Inflammatory macrophage treated with lipopolysaccharide for 4 hours (primary cell): ENCODE results near the gene FAAP100.

Source experiments
- DNase-seq: peaks from one replicate; pipeline ENCODE4 v3.0.0-alpha.2; 2020

FAAP100 gene

DNA sequence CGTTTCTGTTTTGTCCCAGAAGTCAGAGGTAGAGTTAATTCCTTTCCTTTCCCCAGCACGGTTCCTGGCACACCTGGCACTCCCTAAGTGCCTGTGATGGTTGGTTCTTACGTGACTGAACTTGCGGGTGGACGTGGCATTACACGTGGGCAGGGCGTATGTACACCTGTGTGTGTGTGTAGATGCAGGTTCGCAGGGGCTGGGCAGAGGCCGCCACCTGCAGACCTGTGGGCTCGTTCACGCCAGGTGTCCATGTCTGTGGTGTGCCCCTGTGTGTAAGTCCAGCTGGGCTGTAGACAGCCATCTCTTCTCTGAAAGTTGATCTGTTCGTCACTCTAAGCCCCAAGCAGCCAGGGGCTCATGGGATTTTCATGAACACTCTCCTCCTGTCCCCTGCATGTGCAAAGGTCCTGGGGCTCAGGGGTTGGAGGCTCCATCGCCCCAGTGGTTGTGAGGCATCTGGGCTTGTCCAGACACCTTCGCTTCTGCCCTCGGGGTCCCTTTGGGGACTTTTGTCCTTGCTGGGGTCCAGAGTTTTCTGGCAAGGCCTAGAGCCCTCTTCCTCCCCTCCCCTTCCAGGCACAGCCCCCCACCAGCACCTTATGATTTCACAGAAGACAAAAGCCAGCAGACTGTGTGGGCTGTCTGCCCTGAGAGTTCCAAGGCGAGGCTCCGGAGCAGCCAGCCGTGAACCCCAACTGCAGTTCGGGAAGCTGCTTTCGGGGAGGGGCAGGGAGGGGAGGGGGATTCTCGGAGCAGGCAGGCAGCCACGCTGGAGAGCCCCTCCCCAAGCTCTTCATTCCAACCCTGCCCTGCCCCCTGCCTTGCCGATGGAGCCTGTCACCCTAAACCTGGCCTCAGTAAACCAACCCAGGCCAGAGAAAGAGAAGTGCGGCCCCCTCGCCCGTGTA is 29.4 kb downstream of the FAAP100 start:
- no peak for DNase-seq

DNA sequence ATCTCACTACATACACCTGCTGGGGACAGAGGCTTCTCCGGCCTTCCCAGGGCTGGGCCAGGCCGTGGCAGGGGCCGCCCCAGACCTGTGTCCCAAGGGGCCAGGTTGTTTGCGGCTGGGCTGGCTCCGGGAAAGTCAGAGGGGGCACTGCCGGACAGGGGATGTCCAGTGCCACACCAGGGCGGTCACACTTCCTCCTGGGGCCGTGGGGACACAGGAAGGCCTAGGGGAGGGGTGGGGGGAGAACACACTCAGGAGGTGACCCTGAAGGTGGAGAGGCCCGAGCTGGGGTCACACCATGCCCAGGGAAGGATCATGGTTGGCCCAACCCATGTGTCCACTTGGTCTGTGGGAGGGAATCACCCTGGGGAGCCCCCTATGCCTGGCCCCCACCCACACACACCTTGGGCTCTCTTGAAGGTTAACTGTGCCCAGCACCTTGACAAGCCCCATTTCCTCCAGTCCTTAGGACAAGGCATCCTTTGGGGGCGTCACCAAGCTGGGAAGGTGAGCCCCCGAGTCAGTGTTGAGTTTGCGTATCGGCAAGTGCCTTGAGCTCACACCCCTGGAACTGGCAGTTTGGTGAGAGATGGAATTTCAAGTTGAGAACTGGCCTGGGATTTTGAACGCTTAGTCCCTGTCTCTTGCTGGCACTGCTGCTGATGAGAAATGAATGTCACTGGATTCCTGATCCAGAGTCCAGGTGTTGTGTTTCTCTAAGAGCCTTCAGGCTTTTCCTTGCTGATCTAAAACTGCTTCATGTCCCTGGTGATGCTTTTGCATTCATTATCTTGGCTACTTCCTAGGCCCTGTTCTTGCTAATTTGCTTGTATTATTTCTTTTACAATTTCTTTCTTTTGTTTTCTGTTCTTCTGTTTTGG is 31.9 kb downstream of the FAAP100 start:
- no peak for DNase-seq

DNA sequence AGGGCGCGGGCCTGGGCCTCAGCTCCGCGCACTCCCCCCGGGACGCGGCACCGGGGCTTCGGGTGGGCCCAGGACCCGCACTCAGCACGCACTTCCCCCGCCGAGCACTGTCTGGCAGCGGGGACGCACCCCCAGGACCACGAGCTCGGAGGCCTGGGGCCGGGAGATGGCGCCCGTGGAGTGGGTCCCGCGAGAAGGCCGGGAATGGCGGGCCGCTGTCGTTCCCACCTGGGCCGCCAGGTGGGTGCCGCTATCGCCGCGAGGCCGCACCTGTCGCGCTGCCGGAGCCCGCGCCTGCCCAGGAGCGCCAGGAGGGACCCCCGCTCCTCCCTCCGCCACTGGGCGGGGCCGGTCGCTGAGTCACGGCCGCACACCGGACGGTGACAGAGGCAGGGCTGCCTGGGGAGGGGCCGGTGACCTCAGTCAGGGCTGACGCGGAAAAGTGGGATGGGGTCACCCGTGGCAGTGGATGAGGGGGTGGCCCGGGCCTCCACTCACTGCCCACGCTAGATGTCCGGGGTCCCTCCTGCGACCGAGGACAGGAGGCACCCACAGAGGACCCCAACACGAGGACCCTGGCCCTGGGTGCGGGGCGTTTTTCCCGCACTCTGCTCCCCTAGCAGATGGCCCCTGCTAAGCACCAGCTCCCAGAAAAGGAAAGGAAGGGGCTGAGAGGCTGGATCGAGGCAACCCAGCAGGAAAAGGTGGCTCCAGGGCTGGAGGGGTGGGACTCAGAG is 32.7 kb downstream of the FAAP100 start:
- peak; percentile 31 for DNase-seq

DNA sequence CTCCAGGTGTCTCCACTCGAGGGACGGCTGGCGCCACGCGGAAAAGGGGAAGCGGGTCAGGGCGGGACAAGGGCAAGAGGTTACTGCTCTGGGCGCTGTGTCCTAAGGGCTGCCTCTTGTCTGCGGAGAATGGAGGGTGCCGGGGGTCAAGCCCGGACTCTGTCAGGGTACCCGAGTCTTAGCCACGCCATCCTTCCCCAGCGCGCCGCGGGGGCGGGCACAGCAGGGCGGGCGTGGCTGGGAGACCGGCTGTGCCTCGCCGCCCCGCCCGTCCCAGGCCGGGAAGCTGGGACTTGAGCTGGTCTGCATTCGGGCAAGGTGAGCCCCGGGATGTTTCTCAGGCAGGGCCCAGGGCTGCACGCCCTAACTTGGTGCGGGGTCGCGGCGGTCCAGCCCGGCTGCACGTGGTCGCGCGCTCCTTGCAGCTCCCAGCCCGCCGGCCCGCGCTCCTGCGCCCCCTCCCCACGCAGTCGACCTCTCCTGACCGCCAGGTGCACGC is 33.3 kb downstream of the FAAP100 start:
- peak; percentile 29 for DNase-seq

DNA sequence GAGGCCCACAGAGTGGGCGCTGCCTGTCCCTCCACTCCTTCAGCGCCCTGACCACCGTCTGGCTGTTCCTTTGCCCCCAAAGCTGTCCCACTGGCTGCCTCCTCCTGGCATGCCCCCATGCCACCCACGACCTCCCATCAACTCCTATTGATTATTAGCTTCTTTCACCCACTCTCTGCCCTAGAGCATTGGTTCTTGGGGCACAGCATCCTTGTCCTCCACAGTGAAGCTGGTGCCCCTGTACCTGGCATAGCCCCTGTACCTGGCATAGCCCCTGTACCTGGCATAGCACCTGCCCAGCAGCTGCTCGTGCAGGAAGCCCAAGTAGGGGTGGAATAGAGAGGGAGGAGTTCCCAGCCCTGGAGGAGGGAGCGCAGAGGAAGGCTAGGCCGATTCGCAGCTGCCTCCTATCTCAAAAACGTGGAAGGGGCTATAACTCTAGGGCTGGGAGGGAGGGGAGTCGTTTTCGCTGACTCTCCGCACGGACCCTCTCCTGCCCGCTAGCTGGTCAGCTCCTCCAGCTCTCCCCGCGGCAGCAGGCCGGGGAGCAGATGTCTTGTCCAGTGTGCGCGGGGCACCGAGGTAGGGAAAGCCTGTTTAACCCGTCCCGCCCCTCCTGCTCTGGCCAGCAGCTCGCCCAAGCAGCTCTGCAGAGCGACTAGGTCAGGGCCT is 33.9 kb downstream of the FAAP100 start:
- no peak for DNase-seq

DNA sequence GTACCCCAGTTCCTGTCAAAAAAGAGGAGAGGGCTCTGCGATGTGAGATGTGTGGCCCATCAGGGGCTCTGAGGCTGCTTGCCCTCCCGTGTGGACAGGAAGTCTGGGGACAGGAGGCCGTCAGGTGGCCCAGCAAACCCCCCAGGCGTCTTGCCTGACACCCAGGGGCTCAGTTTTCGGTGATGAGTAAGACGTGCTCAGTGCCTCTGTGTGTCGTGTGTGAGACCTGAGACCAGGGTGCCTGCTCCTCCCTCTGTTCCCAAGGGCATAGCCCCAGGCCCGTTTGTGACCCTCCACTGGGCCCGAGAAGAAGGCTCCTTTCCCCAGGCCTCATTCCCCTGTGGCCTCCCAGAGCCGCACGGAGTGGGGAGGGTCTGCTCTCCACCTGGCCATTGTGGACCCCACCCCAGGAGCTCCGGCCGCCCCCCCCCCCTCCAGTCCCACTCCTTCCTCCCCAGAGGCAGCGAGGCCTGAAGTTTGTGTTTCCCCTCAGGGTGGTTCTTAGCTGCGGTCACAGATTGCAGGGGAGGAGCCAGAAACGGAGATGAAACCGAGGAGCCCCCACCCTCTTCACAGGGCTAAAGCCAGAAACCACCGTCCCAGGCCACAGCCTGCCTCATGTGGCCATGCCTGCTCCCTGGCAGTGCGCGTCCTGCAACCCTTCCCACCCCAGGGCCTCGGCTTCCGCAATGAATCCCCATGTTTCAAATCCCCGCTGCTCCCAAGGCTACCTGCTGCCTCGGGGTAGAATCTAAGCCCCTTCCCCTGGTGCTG is 34.6 kb downstream of the FAAP100 start:
- no peak for DNase-seq

DNA sequence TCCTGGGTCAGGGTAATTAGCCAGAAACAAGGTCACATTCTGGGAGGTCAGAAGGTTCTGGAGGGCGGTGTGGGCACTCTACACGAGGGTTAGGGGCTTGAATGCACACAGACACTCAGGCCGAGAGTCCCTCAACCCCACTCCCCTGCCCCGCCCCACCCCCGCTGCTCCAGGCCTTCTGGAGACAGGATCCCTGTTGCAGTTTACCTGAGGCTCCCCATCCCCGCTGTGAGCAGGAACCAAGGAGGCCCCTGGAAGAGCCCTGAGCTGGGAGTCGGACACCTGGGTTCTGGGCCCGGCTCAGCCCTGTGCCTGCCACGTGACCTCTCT is 35.2 kb downstream of the FAAP100 start:
- no peak for DNase-seq

DNA sequence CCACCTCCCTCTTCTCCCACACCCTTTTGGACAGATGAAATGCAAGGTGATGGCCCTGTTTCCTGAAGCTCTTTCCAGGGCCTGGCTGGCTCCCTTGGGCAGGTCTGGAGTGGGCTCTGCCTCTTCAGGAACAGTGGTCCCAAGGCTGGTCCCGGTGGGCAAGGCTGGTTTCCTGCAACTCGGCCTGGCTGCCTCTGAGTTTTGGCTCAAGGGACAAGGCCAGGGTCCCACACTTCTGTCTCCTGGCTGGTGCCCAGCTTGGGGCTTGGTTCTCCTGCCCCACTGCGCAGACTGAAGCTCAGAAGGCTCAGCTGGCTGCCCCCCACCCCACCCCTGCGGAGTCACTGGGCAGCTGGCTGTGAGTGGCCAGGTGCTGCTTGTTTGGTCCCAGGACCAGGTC is 35.7 kb downstream of the FAAP100 start:
- DNase-seq, result no peak

DNA sequence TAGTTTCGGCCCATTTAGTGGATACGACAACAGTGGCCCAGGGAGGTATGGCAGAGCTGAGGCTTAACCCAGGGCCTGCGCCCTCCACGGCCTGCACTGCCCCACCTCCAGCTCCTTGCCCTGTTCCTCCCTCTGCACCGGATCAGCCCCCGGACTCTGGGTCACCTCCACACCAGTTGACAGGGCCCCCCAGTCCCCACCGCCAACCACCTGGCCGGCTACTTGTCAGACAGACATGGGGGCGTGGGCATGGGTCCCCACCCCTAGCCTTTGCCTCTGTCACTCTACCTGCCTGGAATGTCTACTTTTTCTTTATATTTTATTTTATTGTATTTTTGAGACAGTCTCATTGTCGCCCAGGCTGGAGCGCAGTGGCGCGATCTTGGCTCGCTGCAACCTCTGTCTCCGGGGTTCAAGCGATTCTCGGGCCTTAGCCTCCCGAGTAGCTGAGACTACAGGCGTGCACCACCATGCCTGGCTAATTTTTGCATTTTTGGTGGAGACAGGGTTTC is 36.6 kb downstream of the FAAP100 start:
- DNase-seq, result no peak

DNA sequence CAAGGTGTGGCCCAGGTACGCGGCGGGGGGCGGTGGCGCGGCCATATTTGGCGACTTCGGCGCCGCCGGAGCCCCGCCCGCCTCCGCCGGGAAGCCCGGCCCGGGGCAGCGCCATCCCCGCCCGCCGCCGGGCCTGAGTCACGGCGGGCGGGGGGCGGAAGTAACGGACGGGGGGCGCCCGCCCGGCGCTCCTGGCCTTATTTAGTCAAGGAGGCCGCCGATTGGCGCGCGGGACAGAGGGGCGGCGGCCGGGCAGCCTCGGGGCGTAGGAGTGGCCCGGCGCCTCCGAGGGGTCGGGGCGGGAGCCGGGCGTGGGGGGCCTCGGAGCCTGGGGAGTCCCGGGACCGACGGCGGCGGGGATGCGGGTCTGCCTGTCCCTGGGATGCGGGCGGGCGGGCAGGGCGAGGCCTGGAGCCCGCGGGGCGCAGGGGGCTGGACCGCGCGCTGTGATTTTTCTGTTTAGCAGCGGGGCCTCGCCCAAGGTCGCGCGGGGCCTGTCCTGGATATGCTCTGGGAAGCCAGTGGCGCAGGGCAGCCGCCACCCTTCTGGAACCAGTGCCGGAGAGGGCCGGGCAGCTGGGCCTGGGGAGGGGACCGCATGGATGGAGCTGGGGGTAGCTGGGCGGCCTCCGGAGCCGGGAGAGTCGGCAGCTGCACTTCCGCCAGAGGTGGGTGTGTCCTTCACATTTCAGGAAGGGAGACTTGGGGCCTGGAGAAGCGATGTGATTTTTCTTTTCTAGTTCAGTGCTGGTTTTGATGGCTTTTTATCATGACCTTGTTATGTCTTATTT is 37.2 kb downstream of the FAAP100 start:
- peak; percentile 78 for DNase-seq

DNA sequence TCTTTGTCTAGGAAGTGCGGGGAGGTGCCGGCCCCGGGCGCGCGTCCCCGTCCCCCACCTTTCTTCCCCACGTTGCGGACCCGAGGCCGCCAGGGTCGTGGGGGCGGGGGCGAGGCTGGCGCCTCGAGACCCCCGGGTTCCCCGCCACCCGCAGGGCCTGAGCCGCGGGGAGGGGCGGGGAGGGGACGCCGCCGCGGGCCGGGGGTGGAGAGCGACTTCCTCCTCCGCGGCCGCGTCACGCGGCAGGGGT is 37.7 kb downstream of the FAAP100 start:
- DNase-seq, result no peak

DNA sequence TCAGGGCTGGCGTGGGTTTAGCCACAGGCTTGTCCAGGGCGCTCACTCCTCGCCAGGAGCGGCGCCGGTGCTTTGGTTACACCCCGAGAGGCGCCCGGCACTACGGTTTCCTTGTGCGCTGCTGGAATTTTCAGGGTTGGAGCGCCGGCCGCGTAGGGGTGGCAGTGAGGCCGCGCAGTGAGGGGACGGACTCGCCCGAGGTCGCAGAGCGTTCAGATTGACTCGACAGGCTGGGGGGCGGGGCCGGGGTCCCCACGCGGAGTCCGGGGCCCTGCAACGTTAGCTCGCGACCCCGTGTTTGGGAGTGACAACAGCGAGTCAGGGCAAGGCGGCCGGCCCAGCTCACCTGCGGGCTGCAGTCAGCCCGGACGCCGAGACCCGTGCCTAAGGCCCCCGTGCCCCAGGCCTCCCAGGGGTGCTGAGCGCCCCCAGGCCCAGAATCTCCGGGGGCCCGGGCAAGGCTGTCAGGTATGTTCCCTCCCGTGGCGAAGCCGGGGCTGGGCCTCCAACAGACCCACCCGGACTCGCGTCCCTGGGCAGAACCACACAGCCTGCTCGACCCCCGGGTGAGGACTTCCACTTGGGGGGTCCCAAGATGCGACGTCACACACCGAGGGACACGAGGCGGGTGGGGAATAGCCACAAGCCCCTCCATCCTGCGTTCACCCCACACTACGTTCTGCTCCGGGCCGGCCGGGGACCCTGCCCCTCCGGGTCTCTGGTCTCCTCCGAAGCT is 38.2 kb downstream of the FAAP100 start:
- DNase-seq, result peak; percentile 61

DNA sequence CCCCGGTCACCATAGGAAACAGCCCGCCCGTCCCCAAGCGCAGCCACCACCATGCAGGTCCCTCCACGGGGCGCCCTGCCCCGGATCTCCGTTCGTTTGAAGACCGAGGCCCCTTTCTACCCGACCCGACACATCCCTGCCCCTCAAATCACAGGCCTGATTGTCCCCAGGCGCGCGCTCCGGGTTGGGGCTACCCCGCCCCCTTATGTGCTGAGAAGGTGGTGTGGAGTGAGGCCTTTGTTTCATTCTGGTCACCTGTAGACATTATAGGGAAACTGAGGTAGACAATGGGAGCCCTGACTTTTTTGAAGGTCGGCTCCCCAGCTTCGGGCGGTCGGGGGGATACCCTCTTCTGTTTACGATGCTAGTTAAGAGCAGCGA is 38.8 kb downstream of the FAAP100 start:
- peak; percentile 46 for DNase-seq

DNA sequence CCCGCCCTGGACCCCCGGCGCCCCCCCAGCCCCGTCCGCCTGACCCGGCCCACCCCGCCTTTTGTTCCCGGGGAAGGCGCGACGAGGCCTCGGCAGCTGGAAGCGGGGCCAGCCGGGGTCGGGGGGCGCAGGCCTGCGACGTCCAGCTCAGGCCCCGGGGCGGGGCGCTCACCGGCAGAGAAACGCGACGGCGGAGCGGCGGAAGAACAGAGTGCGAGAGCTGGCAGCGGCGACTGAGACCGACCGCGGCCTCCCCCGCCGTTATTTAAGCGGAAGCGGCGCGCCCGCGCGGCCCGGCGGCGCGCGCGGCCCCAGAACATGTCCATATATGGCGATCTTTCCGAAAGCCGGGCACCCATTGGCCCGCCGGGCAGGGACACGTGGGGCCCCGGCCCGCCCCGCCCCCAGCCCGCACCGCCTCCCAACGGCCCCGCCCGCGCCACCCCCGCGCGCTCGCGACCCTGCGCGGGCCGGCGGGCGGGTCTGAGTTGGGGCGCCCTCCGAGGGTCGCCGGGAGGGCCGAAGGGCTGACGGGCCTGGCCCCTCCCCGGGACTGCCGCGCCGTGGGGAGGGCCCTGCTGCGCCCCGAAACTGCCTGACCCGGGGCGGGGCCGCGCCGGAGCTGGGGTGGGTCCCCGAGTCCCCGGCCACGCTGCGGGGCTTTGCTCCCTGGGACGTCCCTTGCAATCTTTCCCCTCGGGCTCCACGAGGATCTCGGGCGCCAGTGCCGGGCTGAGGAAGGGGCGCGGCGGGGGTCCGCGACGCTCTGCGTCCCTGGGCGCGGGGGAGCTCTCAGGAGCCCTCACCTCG is 39.4 kb downstream of the FAAP100 start, which contains the start of gene ACTG1:
TSS of gene ACTG1 (minus strand) at position 238 of the 810 bp plus-strand sequence. CDS start 445 bp downstream, outside the sequence.
- DNase-seq, result peak; percentile 95

DNA sequence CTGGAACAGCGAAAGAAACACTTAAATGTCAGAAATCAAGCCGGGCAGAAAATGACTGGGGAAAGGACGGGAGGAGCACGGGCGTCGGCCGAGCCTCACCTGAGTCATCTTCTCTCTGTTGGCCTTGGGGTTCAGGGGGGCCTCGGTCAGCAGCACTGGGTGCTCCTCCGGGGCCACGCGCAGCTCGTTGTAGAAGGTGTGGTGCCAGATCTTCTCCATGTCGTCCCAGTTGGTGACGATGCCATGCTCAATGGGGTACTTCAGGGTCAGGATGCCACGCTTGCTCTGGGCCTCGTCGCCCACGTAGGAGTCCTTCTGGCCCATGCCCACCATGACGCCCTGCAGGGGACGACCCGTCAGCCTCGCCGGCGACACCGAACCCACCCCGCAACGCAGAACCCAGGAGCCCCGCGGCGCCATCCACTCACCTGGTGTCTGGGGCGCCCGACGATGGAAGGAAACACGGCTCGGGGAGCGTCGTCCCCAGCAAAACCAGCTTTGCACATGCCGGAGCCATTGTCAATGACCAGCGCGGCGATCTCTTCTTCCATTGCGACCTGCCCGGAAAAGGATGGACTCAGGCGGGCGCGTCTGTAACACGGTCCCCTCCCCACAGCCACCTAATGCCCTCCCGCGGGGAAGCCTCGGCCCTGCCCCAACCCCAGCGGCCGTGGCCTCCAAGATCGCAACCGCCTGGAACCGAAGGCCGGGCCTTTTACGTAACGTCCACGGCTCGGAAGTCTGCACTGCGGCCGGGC is 40.2 kb downstream of the FAAP100 start:
- DNase-seq, result peak; percentile 55

DNA sequence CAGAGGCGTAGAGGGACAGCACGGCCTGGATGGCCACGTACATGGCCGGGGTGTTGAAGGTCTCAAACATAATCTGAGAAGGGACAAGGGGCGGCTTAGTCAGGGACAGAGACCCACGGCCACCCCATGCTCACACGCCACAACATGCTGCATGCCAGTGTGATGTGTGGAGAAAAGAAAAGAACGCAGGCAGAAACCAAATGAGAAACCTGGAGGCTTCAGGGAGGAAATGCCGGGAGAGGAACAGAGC is 40.7 kb downstream of the FAAP100 start:
- DNase-seq, result peak; percentile 32

DNA sequence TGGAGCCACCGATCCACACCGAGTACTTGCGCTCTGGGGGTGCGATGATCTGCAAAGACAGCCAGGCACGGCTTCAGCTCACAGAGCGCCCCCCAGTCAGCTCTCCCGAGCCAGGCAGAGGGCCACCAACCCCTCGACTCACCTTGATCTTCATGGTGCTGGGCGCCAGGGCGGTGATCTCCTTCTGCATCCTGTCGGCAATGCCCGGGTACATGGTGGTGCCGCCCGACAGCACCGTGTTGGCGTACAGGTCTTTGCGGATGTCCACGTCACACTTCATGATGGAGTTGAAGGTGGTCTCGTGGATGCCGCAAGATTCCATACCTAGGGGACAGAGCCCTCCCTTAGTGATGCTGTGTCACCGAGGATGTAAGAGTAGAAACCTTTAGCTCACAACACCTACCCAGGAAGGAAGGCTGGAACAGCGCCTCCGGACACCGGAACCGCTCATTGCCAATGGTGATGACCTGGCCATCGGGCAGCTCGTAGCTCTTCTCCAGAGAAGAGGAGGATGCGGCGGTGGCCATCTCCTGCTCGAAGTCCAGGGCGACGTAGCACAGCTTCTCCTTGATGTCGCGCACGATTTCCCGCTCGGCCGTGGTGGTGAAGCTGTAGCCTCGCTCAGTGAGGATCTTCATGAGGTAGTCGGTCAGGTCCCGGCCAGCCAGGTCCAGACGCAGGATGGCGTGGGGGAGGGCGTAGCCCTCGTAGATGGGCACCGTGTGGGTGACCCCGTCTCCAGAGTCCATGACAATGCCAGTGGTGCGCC is 41.2 kb downstream of the FAAP100 start:
- DNase-seq, result peak; percentile 30
